GM19455 (cell line): ENCODE measurements around the gene NEGR1.

ENCODE experiments used
- ATAC-seq: cut with Tn5 transposase; IDR thresholded peaks from one replicate; pipeline ENCODE4 v1.9.1; 2021; ENCODE audit not compliant: unreplicated experiment

The NEGR1 gene

GRCh38 chr1:72235062-72235461 is 47.3 kb downstream of the NEGR1 start:
- no peak for ATAC-seq

- no peak for ATAC-seq
Observed at GRCh38 chr1:72230746-72231145, 51.6 kb downstream of the NEGR1 start.

- ATAC-seq, result no peak
Observed at GRCh38 chr1:72229893-72230292, 52.4 kb downstream of the NEGR1 start.

GRCh38 chr1:72227667-72228066 is 54.7 kb downstream of the NEGR1 start:
- ATAC-seq, result no peak

GRCh38 chr1:72224506-72224905 is 57.8 kb downstream of the NEGR1 start:
- ATAC-seq, result no peak

- no peak for ATAC-seq
Observed at GRCh38 chr1:72221811-72222210, 60.5 kb downstream of the NEGR1 start.

- ATAC-seq, result no peak
Observed at GRCh38 chr1:72218141-72218739, 64.1 kb downstream of the NEGR1 start.

GRCh38 chr1:72207059-72207458 is 75.3 kb downstream of the NEGR1 start:
- ATAC-seq, result no peak

GRCh38 chr1:72202761-72203160 is 79.6 kb downstream of the NEGR1 start:
- ATAC-seq, result no peak

GRCh38 chr1:72197786-72198185 is 84.6 kb downstream of the NEGR1 start:
- ATAC-seq, result no peak

- ATAC-seq, result no peak
Observed at GRCh38 chr1:72186733-72187307, 95.5 kb downstream of the NEGR1 start.

GRCh38 chr1:72184099-72184701 is 98.1 kb downstream of the NEGR1 start:
- no peak for ATAC-seq

GRCh38 chr1:72182859-72183258 is 99.5 kb downstream of the NEGR1 start:
- ATAC-seq, result no peak

GRCh38 chr1:72178266-72178665 is 104.1 kb downstream of the NEGR1 start:
- ATAC-seq, result no peak

GRCh38 chr1:72177711-72178110 is 104.6 kb downstream of the NEGR1 start:
- no peak for ATAC-seq

- ATAC-seq, result no peak
Observed at GRCh38 chr1:72170246-72170645, 112.1 kb downstream of the NEGR1 start.

- ATAC-seq, result no peak
Observed at GRCh38 chr1:72166426-72166825, 115.9 kb downstream of the NEGR1 start.

GRCh38 chr1:72150508-72150907 is 131.8 kb downstream of the NEGR1 start:
- ATAC-seq, result no peak

- ATAC-seq, result no peak
Observed at GRCh38 chr1:72141875-72142274, 140.5 kb downstream of the NEGR1 start.

- ATAC-seq, result no peak
Observed at GRCh38 chr1:72140222-72140621, 142.1 kb downstream of the NEGR1 start.

GRCh38 chr1:72137656-72138055 is 144.7 kb downstream of the NEGR1 start:
- no peak for ATAC-seq

- no peak for ATAC-seq
Observed at GRCh38 chr1:72129869-72130268, 152.5 kb downstream of the NEGR1 start.
